Fibroblast of mammary gland (primary cell): ENCODE data around the gene DNASE1L1.

Source experiments
- DNase-seq: peaks from one replicate; pipeline ENCODE4 v3.0.0-alpha.2; 2010; ENCODE audit warnings: low read depth
- H3K4me3 ChIP-seq: 2 replicates; pipeline ENCODE4 v1.5.1; 2011; ENCODE audit warnings: low read depth, mild to moderate bottlenecking, low read length, moderate library complexity; ENCODE audit not compliant: control insufficient read depth
- TF ChIP-seq, protein P1 (sequence below): conservative IDR thresholded peaks from 2 replicates; pipeline ENCODE4 v1.5.1; 2011; ENCODE audit warnings: low read depth, low read length, inconsistent platforms; ENCODE audit not compliant: control insufficient read depth, insufficient read depth

Gene DNASE1L1

DNA sequence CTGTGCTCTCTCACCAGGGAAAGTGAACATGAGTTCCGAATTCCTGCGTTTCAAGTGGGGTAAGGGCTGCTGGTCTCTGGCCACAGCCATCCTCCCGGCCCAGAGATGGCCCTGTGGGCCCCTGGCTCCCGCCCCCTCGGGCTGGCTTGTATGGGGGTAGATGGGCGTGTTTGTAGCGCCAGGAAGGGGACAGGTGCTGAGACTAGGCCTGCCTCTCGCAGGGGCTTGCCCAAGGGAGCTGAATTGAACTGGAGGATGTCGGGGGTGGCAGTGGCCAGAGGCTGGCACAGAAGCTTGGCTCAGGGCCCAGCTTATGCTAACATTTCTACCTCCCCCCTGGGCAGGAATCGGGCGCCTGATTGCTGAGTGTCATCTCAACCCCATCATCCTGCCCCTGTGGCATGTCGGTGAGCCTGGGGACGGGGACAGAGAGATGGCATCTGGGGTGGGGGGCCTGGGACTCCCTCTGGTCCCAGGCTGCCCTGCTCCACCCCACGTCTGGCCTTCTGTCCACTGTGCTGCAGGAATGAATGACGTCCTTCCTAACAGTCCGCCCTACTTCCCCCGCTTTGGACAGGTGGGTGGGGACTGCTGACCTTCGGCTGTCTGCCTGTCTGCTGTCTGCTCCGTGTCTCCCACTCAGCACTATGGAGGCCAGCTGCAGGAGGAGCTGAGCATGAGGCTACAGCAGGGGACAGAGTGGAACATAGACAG is 10.8 kb upstream of the DNASE1L1 start:
- TF ChIP-seq, protein P1, sequence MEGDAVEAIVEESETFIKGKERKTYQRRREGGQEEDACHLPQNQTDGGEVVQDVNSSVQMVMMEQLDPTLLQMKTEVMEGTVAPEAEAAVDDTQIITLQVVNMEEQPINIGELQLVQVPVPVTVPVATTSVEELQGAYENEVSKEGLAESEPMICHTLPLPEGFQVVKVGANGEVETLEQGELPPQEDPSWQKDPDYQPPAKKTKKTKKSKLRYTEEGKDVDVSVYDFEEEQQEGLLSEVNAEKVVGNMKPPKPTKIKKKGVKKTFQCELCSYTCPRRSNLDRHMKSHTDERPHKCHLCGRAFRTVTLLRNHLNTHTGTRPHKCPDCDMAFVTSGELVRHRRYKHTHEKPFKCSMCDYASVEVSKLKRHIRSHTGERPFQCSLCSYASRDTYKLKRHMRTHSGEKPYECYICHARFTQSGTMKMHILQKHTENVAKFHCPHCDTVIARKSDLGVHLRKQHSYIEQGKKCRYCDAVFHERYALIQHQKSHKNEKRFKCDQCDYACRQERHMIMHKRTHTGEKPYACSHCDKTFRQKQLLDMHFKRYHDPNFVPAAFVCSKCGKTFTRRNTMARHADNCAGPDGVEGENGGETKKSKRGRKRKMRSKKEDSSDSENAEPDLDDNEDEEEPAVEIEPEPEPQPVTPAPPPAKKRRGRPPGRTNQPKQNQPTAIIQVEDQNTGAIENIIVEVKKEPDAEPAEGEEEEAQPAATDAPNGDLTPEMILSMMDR = no peak
- DNase-seq = no peak
- no peak overlapping the region for H3K4me3 ChIP-seq

DNA sequence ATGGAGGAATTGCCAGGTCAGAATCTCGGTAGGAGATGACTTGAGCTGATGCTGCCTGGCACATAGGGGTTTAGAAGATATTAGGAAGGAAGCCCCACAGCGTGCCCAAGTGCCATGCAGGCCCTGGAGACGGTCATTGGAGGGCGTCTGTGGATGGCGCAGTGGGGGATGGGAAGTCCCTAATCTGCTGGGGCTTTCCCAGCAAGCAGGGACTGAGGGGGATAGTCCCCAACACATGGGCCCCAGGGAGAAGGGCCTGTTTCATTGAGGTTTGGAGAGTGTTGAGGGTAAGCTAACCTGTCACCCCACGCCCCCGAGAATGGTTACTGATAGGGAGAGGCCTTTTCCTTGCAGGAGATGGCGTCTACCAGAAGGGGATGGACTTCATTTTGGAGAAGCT is 10.1 kb upstream of the DNASE1L1 start:
- no peak overlapping the region for H3K4me3 ChIP-seq
- DNase-seq = no peak
- TF ChIP-seq, protein P1 = no peak

DNA sequence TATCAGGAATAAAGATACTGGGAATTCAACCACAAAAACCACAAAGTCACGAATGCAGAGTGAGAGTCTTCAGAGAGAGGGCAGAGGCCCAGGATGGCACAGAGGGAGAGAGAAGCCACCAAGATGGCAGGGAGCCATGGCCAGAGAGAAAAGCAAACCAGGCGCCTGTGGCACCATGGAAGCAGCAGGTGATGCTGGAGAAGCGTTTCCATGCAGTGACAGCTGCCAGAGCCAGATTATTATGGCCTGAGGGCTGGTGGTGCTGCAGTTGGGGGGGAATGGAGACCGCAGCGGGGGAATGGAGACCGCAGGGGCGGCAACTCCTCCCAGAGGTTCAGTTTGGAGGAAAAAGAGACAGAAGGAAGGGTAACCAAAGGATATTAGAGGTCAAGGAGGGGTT is 8.1 kb upstream of the DNASE1L1 start:
- no peak for DNase-seq

DNA sequence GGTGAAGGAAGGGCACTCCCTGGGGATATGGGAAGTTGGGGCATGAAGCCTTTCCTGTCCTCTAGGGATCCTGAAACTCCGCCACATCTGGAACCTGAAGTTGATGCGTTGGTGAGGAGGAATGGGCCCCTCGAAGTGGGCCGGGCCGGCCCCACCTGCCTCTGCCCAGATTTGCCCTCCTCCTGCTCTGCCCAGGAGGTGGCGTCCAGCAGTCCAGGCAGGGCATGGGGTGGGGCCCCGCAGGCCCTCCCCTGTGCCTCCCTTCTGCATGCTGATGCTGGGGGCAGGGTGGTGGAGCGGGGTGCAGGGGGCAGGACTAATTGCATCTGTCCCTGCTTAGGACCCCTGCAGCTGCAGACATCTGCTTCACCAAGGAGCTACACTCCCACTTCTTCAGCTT is 4.1 kb upstream of the DNASE1L1 start:
- H3K4me3 ChIP-seq = no peak overlapping the region
- no peak for DNase-seq
- TF ChIP-seq, protein P1 = no peak

More for the DNA sequence above, 8.1 kb upstream of the DNASE1L1 start:
- no peak overlapping the region for H3K4me3 ChIP-seq
- TF ChIP-seq, protein P1 = no peak

DNA sequence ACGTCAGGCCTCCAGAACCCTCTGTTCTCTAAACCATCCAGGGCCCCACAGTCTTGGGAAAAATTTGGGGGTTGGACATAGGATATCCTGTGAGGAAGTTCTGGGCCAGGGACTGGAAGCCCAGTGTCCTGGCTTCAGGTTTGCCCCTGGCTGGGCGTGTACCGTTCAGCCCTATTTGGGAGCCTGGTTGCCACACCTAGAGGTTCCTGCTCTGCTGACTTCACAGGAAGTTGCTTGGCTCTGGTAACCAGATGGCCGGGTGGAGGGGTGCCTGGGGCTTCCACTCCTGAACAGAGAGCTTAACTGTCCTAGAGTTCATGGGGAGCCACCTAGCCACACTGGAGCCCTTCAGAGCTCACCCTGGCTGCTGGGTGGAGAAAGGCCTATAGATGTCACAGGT is 3.4 kb upstream of the DNASE1L1 start:
- H3K4me3 ChIP-seq = peak overlapping the region; percentile 52
- TF ChIP-seq, protein P1 = no peak
- no peak for DNase-seq

DNA sequence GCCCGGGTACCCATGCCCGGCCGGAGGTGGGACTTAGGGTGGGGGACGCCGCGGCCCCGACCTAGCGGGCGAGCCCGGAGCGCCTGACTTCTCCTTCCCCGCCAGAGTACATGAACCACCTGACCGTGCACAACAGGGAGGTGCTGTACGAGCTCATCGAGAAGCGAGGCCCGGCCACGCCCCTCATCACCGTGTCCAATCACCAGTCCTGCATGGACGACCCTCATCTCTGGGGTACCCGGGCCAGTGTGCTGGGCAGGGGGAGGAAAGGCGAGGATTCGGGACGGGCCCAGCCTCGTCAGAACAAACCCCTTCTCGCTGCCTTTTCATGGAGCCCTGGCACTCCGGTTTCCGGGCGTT is 2.9 kb upstream of the DNASE1L1 start:
- peak; percentile 39 for DNase-seq
- TF ChIP-seq, protein P1 = no peak
- H3K4me3 ChIP-seq = peak overlapping the region; percentile 52
